Thymus (tissue), 11 donors: ENCODE measurements around the gene PSMD2. TPM values are rescaled to one million over a fixed set of nuclear protein-coding genes. Genes with fewer than 3 reads are reported as not detected.
"Not testable (repeated sequence)": the region's sequence is repeated elsewhere in the genome, so short reads cannot be mapped to it uniquely, and the experiment has no call there.

Source experiments
- DNase-seq, 9 donors: peaks; one replicate each; pipeline ENCODE4 v3.0.0-alpha.2; 2013; ENCODE audit warnings: low spot score in 9 of 9, low read depth in 6 of 9, missing footprints in 1 of 9
- H3K27ac ChIP-seq, 2 donors: one replicate each; pipeline ENCODE4 v1.5.1; 2013; ENCODE audit warnings: control low read depth in 1 of 2, low read depth in 1 of 2, low read length in 1 of 2, mild to moderate bottlenecking in 1 of 2, moderate library complexity in 1 of 2
- H3K27me3 ChIP-seq, 2 donors: one replicate each; pipeline ENCODE4 v1.5.1; 2013; ENCODE audit warnings: low read length in 1 of 2; ENCODE audit not compliant: control insufficient read depth in 2 of 2, insufficient read depth in 1 of 2
- H3K36me3 ChIP-seq, 2 donors: one replicate each; pipeline ENCODE4 v1.5.1; 2013; ENCODE audit warnings: low read length in 1 of 2, mild to moderate bottlenecking in 1 of 2, moderate library complexity in 1 of 2; ENCODE audit not compliant: control insufficient read depth in 2 of 2, insufficient read depth in 2 of 2
- H3K4me1 ChIP-seq, 2 donors: one replicate each; pipeline ENCODE4 v1.5.1; 2013; ENCODE audit warnings: low read length in 2 of 2; ENCODE audit not compliant: control insufficient read depth in 2 of 2, insufficient read depth in 2 of 2
- H3K4me3 ChIP-seq, 2 donors: one replicate each; pipeline ENCODE4 v1.5.1; 2013; ENCODE audit warnings: low read length in 2 of 2, control low read depth in 1 of 2, mild to moderate bottlenecking in 1 of 2
- H3K9me3 ChIP-seq, 2 donors: one replicate each; pipeline ENCODE4 v1.5.1; 2013; ENCODE audit warnings: low read length in 1 of 2, mild to moderate bottlenecking in 1 of 2; ENCODE audit not compliant: control insufficient read depth in 2 of 2, insufficient read depth in 1 of 2
- WGBS: extraction: QIAGEN DNeasy Blood & Tissue Kit; methylation state at CpG from one replicate; pipeline ENCODE4 v1.1.7; 2013; 5-methylcytosine and 5-hydroxymethylcytosine counted together
- polyA plus RNA-seq: library from polyadenylated mRNA; stranded (reverse); fragments of 200-250 nt; gene quantifications from one replicate; pipeline ENCODE4 v1.2.3, GENCODE V29; 2013
- total RNA-seq: library from RNA; stranded (reverse); fragments of 120-200 nt; gene quantifications from one replicate; pipeline ENCODE4 v1.2.4, GENCODE V29; 2013
- donor health status: healthy.

The PSMD2 gene
- total and polyA plus RNA-seq, 2 donors, result 76.1 to 136 TPM

DNA sequence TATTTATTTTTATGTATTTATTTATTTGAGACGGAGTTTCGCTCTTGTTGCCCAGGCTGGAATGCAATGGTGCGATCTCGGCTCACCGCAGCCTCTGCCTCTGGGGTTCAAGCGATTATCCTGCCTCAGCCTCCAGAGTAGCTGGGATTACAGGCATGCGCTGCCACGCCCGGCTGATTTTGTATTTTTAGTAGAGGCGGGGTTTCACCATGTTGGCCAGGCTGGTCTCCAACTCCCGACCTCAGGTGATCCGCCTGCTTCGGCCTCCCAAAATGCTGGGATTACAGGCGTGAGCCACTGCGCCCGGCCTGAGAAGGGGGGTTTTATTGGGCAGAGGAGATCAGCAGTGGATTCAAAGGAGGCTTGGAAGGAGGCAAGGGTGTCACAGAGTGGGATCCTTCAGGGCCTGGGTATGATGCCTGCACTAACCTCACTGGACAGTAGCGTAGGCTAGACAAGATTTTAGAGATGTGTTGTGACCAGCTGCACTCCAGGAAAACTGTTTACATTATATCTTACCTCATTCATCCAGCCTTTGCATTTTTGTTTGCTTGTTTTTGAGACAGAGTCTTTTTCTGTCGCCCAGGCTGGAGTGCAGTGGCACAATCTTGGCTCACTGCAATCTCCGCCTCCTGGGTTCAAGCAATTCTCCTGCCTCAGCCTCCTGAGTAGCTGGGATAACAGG is 40.6 kb downstream of the PSMD2 start:
- peaks cover 9 to 29% of the 10 kb centered on the region in 2 donors for H3K4me1 ChIP-seq
- H3K4me3 ChIP-seq, H3K9me3 ChIP-seq, DNase-seq, H3K27ac ChIP-seq: not testable (repeated sequence)
- H3K36me3 ChIP-seq, result peaks cover 9 to 12% of the 10 kb centered on the region in 2 donors
- peaks cover 0 to 37% of the 10 kb centered on the region in 2 donors for H3K27me3 ChIP-seq
- 97% methylated on average over 19 of the region's 19 CpGs for WGBS

GRCh38 chr3:184341925-184342324 is 42.9 kb downstream of the PSMD2 start:
- Histone ChIP-seq H3K9me3 (no peaks in the 10 kb centered on the region), H3K27ac (no peak overlapping the region), H3K4me3 (no peak overlapping the region), H3K36me3 (peaks cover 0 to 12% of the 10 kb centered on the region in 2 donors), H3K27me3 (peaks cover 0 to 28% of the 10 kb centered on the region in 2 donors), H3K4me1 (peaks cover 1 to 15% of the 10 kb centered on the region in 2 donors)
- no peak for DNase-seq
- 94% methylated on average over 7 of the region's 7 CpGs for WGBS

- WGBS, result 93% methylated on average over 5 of the region's 5 CpGs
- Histone ChIP-seq H3K4me1 (peaks cover 0 to 7% of the 10 kb centered on the region in 2 donors), H3K9me3 (no peaks in the 10 kb centered on the region), H3K27ac (no peak overlapping the region), H3K4me3 (no peak overlapping the region), H3K27me3 (peaks cover 0 to 14% of the 10 kb centered on the region in 2 donors), H3K36me3 (peaks cover 0 to 12% of the 10 kb centered on the region in 2 donors)
- no peak for DNase-seq
Measured at GRCh38 chr3:184343200-184343876, 44.3 kb downstream of the PSMD2 start.

DNA sequence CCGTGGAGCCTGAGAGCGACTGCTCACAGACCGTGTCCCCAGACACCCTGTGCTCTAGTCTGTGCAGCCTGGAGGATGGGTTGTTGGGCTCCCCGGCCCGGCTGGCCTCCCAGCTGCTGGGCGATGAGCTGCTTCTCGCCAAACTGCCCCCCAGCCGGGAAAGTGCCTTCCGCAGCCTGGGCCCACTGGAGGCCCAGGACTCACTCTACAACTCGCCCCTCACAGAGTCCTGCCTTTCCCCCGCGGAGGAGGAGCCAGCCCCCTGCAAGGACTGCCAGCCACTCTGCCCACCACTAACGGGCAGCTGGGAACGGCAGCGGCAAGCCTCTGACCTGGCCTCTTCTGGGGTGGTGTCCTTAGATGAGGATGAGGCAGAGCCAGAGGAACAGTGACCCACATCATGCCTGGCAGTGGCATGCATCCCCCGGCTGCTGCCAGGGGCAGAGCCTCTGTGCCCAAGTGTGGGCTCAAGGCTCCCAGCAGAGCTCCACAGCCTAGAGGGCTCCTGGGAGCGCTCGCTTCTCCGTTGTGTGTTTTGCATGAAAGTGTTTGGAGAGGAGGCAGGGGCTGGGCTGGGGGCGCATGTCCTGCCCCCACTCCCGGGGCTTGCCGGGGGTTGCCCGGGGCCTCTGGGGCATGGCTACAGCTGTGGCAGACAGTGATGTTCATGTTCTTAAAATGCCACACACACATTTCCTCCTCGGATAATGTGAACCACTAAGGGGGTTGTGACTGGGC is 45.7 kb downstream of the PSMD2 start:
- Histone ChIP-seq H3K4me1 (no peaks in the 10 kb centered on the region), H3K27me3 (peaks cover 0 to under 1% of the 10 kb centered on the region in 2 donors), H3K36me3 (peaks cover 0 to 12% of the 10 kb centered on the region in 2 donors), H3K27ac (no peak overlapping the region), H3K4me3 (no peak overlapping the region), H3K9me3 (no peaks in the 10 kb centered on the region)
- 95% methylated on average over 24 of the region's 24 CpGs for WGBS
- DNase-seq, result no peak

GRCh38 chr3:184345317-184346144 is 46.5 kb downstream of the PSMD2 start:
- H3K27ac ChIP-seq, result no peak overlapping the region
- H3K27me3 ChIP-seq, result no peaks in the 10 kb centered on the region
- DNase-seq, result no peak
- H3K4me3 ChIP-seq, result no peak overlapping the region
- H3K36me3 ChIP-seq, result peaks cover 0 to 12% of the 10 kb centered on the region in 2 donors
- H3K4me1 ChIP-seq, result no peaks in the 10 kb centered on the region
- 90% methylated on average over 14 of the region's 14 CpGs for WGBS
- H3K9me3 ChIP-seq, result no peaks in the 10 kb centered on the region

GRCh38 chr3:184346480-184347190 is 47.6 kb downstream of the PSMD2 start:
- Histone ChIP-seq H3K4me3 (no peak overlapping the region), H3K27me3 (no peaks in the 10 kb centered on the region), H3K27ac (no peak overlapping the region), H3K9me3 (no peaks in the 10 kb centered on the region), H3K4me1 (no peaks in the 10 kb centered on the region), H3K36me3 (peaks cover 0 to 12% of the 10 kb centered on the region in 2 donors)
- 97% methylated on average over 20 of the region's 20 CpGs for WGBS
- no peak for DNase-seq

- Histone ChIP-seq H3K27me3 (no peaks in the 10 kb centered on the region), H3K4me3 (no peak overlapping the region), H3K9me3 (no peaks in the 10 kb centered on the region), H3K27ac (no peak overlapping the region), H3K4me1 (no peaks in the 10 kb centered on the region), H3K36me3 (peaks cover 3 to 11% of the 10 kb centered on the region in 2 donors)
- no peak for DNase-seq
- whole genome bisulfite sequencing, result 77% methylated on average over 12 of the region's 12 CpGs
Measured at GRCh38 chr3:184347321-184348056, 48.4 kb downstream of the PSMD2 start.

DNA sequence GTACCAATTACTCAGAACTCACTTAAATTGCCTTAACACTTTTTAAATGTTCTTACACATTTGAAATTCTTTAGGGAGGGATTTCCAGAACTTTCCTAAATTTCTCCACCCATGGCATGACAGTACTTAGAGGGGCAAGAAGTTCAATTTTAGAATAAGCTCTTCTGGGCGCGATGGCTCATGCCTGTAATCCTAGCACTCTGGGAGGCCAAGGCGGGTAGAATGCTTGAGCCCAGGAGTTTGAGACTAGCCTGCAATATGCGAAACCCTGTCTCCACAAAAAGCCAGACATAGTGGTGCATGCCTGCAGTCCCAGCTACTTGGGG is 49.0 kb downstream of the PSMD2 start:
- H3K27me3 ChIP-seq, result no peaks in the 10 kb centered on the region
- no peak for DNase-seq
- WGBS, result 97% methylated on average over 4 of the region's 4 CpGs
- peaks cover 3 to 6% of the 10 kb centered on the region in 2 donors for H3K36me3 ChIP-seq
- H3K4me1 ChIP-seq, result no peaks in the 10 kb centered on the region
- H3K4me3 ChIP-seq, result no peak overlapping the region
- no peaks in the 10 kb centered on the region for H3K9me3 ChIP-seq
- no peak overlapping the region for H3K27ac ChIP-seq
